ENCODE measurements around the gene EHMT1. TPM values are rescaled to one million over a fixed set of nuclear protein-coding genes. Genes with fewer than 3 reads are reported as not detected.

Gene EHMT1
- total and polyA plus RNA-seq, 8 donors: 29.9 to 51.1 (median 32.6) TPM

- DNase-seq (no peak), FAIRE-seq (no peak), ATAC-seq (peak in 1 of 4 donors; percentile 49)
- peaks cover 0 to 26% (median 0%) of the 10 kb centered on the region in 3 donors for H3K36me3 ChIP-seq
- no peaks in the 10 kb centered on the region for H3K9me3 ChIP-seq
- no peaks in the 10 kb centered on the region for H3K27me3 ChIP-seq
- intact Hi-C loops (cut with DNase I): no loop called here
- H3K4me1 ChIP-seq: no peaks in the 10 kb centered on the region
- no peak overlapping the region for H3K4me3 ChIP-seq
- no peak for TF ChIP-seq CTCF (IDR thresholded peaks at IDR 0.05)
- 94% methylated on average over 59 of the region's 59 CpGs for WGBS, 2 donors
- H3K27ac ChIP-seq: no peak overlapping the region
Measured at GRCh38 chr9:137788561-137789294, 169.9 kb downstream of the EHMT1 start.

- Histone ChIP-seq H3K27ac (no peak overlapping the region), H3K4me1 (no peaks in the 10 kb centered on the region), H3K36me3 (peaks cover 0 to 26% (median 0%) of the 10 kb centered on the region in 3 donors), H3K27me3 (no peaks in the 10 kb centered on the region), H3K9me3 (no peaks in the 10 kb centered on the region), H3K4me3 (no peak overlapping the region)
- ATAC-seq (no peak), DNase-seq (no peak), FAIRE-seq (no peak)
- intact Hi-C loops (cut with DNase I): no loop called here
- 89 to 91% methylated on average over 19 to 20 of the region's 20 CpGs for WGBS, 2 donors
- no peak for TF ChIP-seq CTCF (IDR thresholded peaks at IDR 0.05)
Measured at GRCh38 chr9:137789295-137789895, 170.6 kb downstream of the EHMT1 start.

- no peak overlapping the region for H3K4me3 ChIP-seq
- no peaks in the 10 kb centered on the region for H3K27me3 ChIP-seq
- H3K4me1 ChIP-seq: peaks cover 0 to 6% (median 4%) of the 10 kb centered on the region in 3 donors
- no peak for ATAC-seq
- WGBS, 2 donors: 92 to 94% methylated on average over 7 of the region's 7 CpGs
- peaks cover 0 to 22% (median 0%) of the 10 kb centered on the region in 3 donors for H3K36me3 ChIP-seq
- no peaks in the 10 kb centered on the region for H3K9me3 ChIP-seq
- intact Hi-C loops (cut with DNase I): no loop called here
- no peak for TF ChIP-seq CTCF (IDR thresholded peaks at IDR 0.05)
- no peak overlapping the region for H3K27ac ChIP-seq
- DNase-seq: no peak
- FAIRE-seq: no peak
Measured at GRCh38 chr9:137791947-137792346, 173.1 kb downstream of the EHMT1 start.

GRCh38 chr9:137793196-137793841 lies 174.5 kb downstream of the EHMT1 start:
- peaks cover 0 to 22% (median 0%) of the 10 kb centered on the region in 3 donors for H3K36me3 ChIP-seq
- ATAC-seq (no peak), DNase-seq (no peak), FAIRE-seq (no peak)
- H3K27ac ChIP-seq: no peak overlapping the region
- peaks cover 0 to 13% (median 7%) of the 10 kb centered on the region in 3 donors for H3K4me1 ChIP-seq
- no peak overlapping the region for H3K4me3 ChIP-seq
- intact Hi-C loops (cut with DNase I): no loop called here
- no peaks in the 10 kb centered on the region for H3K9me3 ChIP-seq
- 87 to 92% methylated on average over 13 of the region's 13 CpGs for WGBS, 2 donors
- no peaks in the 10 kb centered on the region for H3K27me3 ChIP-seq
- no peak for TF ChIP-seq CTCF (IDR thresholded peaks at IDR 0.05)
